Upper lobe of left lung (tissue), 4 donors: Measurements from ENCODE around the gene PCSK6.

Experiments
- CTCF ChIP-seq, 6 experiments: fragments of 450-650 bp in 4 of 6; fragments of 200-600 bp in 2 of 6; sonication (generic) in 2 of 6; IDR thresholded peaks; one replicate each; pipeline ENCODE4 v1.5.1; 2016 to 2019; ENCODE audit warnings: antibody characterized with exemption in 6 of 6
- EP300 ChIP-seq, 4 donors: sonication (generic); formaldehyde crosslinking; IDR thresholded peaks; one replicate each; pipeline ENCODE4 v1.5.1; 2017; ENCODE audit warnings: antibody characterized with exemption in 4 of 4, control low read depth in 2 of 4
- POLR2A ChIP-seq, 4 donors: fragments of 450-650 bp; IDR thresholded peaks; one replicate each; pipeline ENCODE4 v1.5.1; 2016 to 2017; ENCODE audit warnings: antibody characterized with exemption in 4 of 4, mild to moderate bottlenecking in 2 of 4

DNA sequence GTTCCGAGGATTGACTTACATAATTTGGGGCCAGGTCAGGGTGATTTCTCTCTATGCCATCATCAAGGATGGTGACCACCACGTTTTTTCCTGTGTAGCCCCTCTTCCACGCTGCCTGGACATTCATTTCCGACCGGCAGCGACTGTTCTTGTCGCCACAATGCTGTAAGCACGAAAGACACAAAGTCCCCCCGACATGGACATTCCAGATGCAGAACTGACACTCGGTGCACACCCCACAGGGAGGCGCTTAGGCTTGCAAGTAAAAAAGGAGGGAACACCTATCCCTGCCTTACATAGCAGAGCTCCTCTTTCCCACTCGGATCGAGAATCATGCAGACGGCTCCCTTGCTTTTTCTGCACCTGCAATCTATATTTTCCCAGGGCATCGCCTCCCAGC lies 58.2 kb downstream of the PCSK6 start:
- TF ChIP-seq POLR2A (IDR thresholded peaks at IDR 0.05): no peak
- no peak for TF ChIP-seq CTCF (IDR thresholded peaks at IDR 0.05)
- TF ChIP-seq EP300 (IDR thresholded peaks at IDR 0.05): no peak
